SK-N-MC (cell line): ENCODE measurements around the gene IL3RA.
A peak's percentile ranks its signal among the peaks of the same experiment; 100 is the strongest.
"Not testable (repeated sequence)": the region's sequence is repeated elsewhere in the genome, so short reads cannot be mapped to it uniquely, and the experiment has no call there.

Source experiments
- DNase-seq: peaks from one replicate; pipeline ENCODE4 v3.0.0-alpha.2; 2011; ENCODE audit warnings: low read depth, low spot score
- H3K27ac ChIP-seq: fragments of 200-600 bp; sonication (generic); 2 replicates; pipeline ENCODE4 v1.5.1; 2016; ENCODE audit warnings: mixed run types
- H3K36me3 ChIP-seq: fragments of 200-600 bp; sonication (generic); 2 replicates; pipeline ENCODE4 v1.6.1; 2017; ENCODE audit warnings: antibody characterized with exemption, low read length, mixed read lengths; ENCODE audit not compliant: insufficient read depth
- H3K4me3 ChIP-seq: fragments of 200-600 bp; sonication (generic); 2 replicates; pipeline ENCODE4 v1.5.1; 2016
- H3K9ac ChIP-seq: fragments of 200-600 bp; sonication (generic); 2 replicates; pipeline ENCODE4 v1.8.0; 2017; ENCODE audit warnings: mixed run types, mixed read lengths; ENCODE audit not compliant: insufficient read length
- H3K9me3 ChIP-seq: fragments of 200-600 bp; sonication (generic); 2 replicates; pipeline ENCODE4 v1.6.1; 2017; ENCODE audit warnings: low read depth, mild to moderate bottlenecking, antibody characterized with exemption, low read length, moderate library complexity, mixed read lengths
- EZH2 ChIP-seq: fragments of 200-600 bp; sonication (generic); IDR thresholded peaks from one replicate; pipeline ENCODE4 v1.6.1; 2017; ENCODE audit warnings: antibody characterized with exemption
- FOXP2 ChIP-seq: optimal IDR thresholded peaks from 2 replicates; pipeline ENCODE3; 2011; ENCODE audit warnings: mild to moderate bottlenecking, moderate library complexity; ENCODE audit not compliant: insufficient read depth; ENCODE audit errors: extremely low read length, control extremely low read depth
- POLR2AphosphoS5 ChIP-seq: IDR thresholded peaks from 2 replicates; pipeline ENCODE4 v1.6.1; 2012; ENCODE audit warnings: mild to moderate bottlenecking, low read depth, low read length, borderline replicate concordance

IL3RA gene

DNA sequence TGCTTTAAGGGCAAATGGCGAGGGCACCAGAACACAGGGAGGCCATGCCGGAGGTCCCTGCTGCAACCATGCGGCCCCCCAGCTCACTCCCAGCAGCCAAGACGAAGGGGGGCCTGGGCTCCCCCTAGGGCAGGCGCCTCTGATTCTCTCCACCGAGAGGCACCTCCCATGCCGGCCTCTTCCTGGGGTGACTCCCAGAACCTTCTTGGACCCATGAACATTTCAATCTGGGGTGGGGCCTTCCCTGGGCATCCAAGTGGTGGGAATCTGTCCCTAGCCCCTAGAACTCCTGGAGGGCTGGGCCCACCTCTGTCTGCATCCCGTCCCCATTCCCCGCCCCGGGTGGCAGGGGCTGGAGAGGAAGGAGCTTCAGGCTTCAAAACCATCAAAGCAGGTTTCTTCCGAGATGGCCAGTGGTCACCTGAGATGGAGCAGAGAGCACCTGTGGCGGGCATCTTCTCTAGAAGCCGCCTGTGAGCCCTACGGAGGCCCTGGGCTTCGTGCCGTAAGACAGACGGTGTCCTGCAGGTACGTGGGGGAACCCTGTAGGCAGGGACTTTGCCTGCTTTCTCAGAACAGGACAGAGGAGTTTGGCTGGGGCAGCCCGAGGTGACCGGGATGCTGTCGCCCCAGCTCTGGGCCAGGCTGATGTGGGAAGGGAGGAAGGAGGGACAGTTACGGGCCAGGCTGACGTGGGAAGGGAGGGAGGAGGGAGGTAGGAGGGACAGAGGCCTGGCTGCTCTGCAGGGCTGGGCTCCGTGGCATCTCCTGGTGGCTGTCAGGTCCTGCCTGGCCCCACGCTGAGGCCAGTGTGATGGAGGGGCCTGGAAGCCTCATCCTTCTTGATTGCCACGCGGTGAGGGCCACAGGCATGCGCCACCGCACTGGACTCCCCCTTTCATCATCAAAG lies 62.1 kb downstream of the IL3RA start:
- Histone ChIP-seq H3K36me3 (peaks cover 15% of the 10 kb centered on the region; the same call in 1 of the 2 replicates), H3K27ac (no peak overlapping the region), H3K9ac (no peak overlapping the region), H3K9me3 (no peaks in the 10 kb centered on the region), H3K4me3 (no peak overlapping the region)
- no peak for TF ChIP-seq FOXP2
- no peak for TF ChIP-seq POLR2AphosphoS5
- no peak for TF ChIP-seq EZH2
- DNase-seq, result no peak

DNA sequence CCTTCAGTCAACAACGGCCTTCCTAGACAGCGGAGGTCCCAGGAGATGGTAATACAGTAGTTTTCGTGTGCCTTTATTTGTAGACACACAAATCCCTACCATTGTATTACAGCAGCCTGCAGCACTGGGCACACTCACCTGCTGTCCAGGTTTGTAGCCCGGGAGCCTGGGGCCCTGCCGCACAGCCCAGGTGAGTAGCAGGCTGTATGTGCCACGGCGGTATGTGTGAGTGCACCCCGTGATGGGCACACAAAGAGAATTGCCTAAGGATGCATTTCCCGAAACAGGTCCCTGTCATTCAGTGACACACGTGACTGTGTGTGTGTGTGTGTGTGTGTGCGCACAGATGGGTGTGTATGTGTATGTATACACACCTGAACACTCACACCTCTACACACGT lies 63.5 kb downstream of the IL3RA start:
- no peak overlapping the region for H3K27ac ChIP-seq
- no peaks in the 10 kb centered on the region for H3K9me3 ChIP-seq
- DNase-seq, result no peak
- H3K4me3 ChIP-seq, result no peak overlapping the region
- H3K9ac ChIP-seq, result no peak overlapping the region
- TF ChIP-seq EZH2 (no peak), FOXP2 (no peak), POLR2AphosphoS5 (no peak)
- peaks cover 29% of the 10 kb centered on the region; the same call in 1 of the 2 replicates for H3K36me3 ChIP-seq

DNA sequence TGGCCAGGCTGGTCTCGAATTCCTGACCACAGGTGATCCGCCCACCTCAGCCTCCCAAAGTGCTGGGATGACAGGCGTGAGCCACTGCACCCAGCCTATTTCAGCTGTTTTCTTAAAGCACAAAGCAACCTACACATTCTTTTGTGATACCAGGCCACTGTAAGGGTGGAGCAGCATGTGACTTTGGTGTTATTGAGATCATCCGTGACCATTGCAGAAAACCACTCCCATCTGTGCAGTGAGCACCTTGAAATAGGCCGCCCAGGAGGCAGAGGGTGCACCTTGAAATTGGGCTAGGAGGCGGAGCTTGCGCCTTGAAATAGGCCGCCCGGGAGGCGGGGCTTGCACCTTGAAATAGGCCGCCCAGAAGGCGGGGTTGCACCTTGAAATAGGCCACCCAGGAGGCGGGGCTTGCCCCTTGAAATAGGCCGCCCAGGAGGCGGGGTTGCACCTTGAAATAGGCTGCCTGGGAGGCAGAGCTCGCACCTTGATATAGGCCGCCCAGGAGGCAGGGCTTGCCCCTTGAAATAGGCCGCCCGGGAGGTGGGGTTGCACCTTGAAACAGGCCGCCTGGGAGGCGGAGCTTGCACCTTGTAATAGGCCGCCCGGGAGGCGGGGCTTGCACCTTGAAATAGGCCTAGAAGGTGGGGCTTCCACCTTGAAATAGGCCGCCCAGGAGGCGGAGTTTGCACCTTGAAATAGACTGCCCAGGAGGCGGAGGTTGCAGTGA lies 64.3 kb downstream of the IL3RA start:
- TF ChIP-seq EZH2, result no peak
- Histone ChIP-seq H3K9ac (no peak overlapping the region), H3K36me3 (peaks cover 37% of the 10 kb centered on the region; the same call in 1 of the 2 replicates), H3K4me3 (no peak overlapping the region), H3K9me3 (no peaks in the 10 kb centered on the region), H3K27ac (no peak overlapping the region)
- DNase-seq, result no peak

DNA sequence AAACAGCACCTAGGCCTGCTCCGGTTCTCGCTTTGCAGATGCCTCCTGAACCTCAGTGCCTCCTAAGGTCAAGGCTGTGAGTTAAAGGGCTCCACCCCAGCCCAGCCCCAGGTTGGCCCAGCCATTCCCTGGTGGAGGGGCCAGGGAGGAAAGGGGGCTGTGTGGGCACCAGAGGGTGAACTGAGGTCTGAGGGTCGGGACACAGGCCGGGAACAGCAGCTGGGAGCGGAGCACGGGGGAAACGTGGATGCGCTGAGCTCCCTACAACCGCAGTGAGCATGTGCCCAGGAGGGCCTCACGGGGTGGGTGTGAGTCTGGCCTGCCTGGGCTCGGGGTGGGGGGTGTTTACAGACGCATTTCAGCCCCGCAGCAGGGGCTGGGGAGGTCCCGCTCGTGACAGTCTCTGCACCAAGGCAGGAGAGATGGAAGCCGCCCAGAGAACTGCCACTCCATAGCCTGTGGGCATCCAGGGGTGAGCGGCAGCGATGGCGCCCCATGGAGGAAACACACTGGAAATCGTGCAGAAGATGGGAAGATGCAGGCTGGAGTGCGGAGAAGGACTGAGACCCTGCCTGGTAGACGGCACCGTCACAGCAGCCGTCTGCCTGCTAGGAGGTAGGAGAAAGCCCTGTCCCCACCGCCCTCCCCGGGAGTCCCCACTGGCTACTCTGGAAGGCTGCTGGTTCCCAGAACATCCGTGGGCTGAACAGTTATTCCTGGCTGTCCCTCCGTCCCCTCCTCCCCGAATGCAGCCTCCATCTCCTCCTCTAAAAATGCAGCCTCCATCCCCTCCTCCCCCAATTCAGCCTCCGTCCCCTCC lies 65.2 kb downstream of the IL3RA start:
- H3K4me3 ChIP-seq, result no peak overlapping the region
- DNase-seq, result no peak
- no peak overlapping the region for H3K9ac ChIP-seq
- TF ChIP-seq FOXP2 (no peak), POLR2AphosphoS5 (0 out of 2 replicates have a peak, but pooled peaks have one; percentile 7)
- H3K36me3 ChIP-seq, result peaks cover 47% of the 10 kb centered on the region; the same call in 1 of the 2 replicates
- H3K27ac ChIP-seq, result no peak overlapping the region
- H3K9me3 ChIP-seq, result no peaks in the 10 kb centered on the region

DNA sequence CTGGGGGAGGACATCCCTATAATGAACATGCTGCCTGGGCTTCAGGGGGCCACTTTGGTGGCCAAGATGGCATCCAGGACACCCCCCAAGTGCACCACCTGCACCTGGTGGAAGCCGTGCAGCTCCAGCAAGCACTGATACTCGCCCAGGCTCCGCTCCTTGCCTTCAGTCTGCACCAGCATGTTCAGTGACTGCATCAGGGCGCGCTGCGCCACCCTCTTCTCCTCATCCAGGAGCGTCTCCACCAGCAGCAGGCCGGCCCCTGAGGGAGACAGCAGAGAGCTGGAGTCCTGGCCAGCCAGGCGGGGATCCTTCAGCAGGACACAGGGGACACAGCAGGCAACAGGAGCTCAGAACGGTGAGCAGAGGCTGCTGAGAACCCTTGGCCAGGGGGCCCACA lies 66.6 kb downstream of the IL3RA start:
- H3K36me3 ChIP-seq, result peaks cover 58% of the 10 kb centered on the region; the same call in 1 of the 2 replicates
- H3K27ac ChIP-seq, result no peak overlapping the region
- TF ChIP-seq EZH2 (no peak), FOXP2 (no peak), POLR2AphosphoS5 (no peak)

DNA sequence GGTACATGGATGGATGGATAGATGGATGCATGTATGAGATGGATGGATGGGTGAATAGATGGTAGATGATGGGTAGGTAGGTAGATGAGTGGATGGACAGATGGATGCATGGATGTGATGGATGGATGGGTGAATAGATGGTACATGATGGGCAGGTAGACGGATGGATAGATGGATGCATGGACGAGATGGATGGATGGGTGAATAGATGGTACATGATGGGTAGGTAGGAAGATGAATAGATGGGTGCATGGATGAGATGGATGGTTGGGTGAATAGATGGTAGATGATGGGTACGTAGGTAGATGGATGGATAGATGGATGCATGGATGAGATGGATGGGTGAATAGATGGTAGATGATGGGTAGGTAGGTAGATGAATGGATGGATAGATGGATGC lies 67.3 kb downstream of the IL3RA start:
- not testable (repeated sequence) for H3K4me3 ChIP-seq, DNase-seq, H3K9ac ChIP-seq, H3K27ac ChIP-seq, H3K9me3 ChIP-seq
- H3K36me3 ChIP-seq, result peaks cover 58% of the 10 kb centered on the region; the same call in 1 of the 2 replicates

More for the DNA sequence above, 66.6 kb downstream of the IL3RA start:
- H3K9me3 ChIP-seq, result no peaks in the 10 kb centered on the region
- H3K9ac ChIP-seq, result no peak overlapping the region
- DNase-seq, result no peak
- H3K4me3 ChIP-seq, result no peak overlapping the region

DNA sequence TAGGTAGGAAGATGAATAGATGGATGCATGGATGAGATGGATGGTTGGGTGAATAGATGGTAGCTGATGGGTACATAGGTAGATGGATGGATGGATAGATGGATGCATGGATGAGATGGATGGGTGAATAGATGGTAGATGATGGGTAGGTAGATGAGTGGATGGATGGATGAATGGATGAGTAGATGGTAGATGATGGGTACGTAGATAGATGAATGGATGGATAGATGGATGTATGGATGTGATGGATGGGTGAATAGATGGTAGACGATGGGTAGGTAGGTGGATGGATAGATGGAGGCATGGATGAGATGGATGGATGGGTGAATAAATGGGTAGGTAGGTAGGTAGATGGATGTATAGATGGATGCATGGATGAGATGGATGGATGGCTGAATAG lies 69.2 kb downstream of the IL3RA start:
- H3K36me3 ChIP-seq, result peaks cover 55% of the 10 kb centered on the region; the same call in 1 of the 2 replicates
- not testable (repeated sequence) for H3K9me3 ChIP-seq, H3K27ac ChIP-seq, DNase-seq, H3K4me3 ChIP-seq, H3K9ac ChIP-seq

DNA sequence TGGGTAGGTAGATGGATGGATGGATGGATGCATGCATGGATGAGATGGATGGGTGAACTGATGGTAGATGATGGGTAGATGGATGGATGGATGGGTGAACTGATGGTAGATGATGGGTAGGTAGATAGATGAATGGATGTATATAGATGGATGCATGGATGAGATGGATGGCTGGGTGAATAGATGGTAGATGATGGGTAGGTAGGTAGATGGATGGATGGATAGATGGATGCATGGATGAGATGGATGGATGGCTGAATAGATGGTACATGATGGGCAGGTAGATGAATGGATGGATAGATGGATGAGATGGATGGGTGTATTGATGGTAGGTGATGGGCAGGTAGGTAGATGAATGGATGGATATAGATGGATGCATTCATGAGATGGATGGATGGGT lies 70.5 kb downstream of the IL3RA start:
- no peak overlapping the region for H3K4me3 ChIP-seq
- H3K9ac ChIP-seq, result no peak overlapping the region
- H3K27ac ChIP-seq, result no peak overlapping the region
- peaks cover 54% of the 10 kb centered on the region; the same call in 1 of the 2 replicates for H3K36me3 ChIP-seq
- H3K9me3 ChIP-seq, result no peaks in the 10 kb centered on the region
- TF ChIP-seq FOXP2, result no peak
- no peak for TF ChIP-seq POLR2AphosphoS5
- TF ChIP-seq EZH2, result no peak
- no peak for DNase-seq
